ENCODE measurements around the gene ICA1. TPM values are rescaled to one million over a fixed set of nuclear protein-coding genes. Genes with fewer than 3 reads are reported as not detected.

The ICA1 gene
- polyA plus RNA-seq, 1 experiment = not detected

- no peak for DNase-seq (ENCODE audit: low read depth, low spot score)
- no peak for TF ChIP-seq CTCF (IDR thresholded peaks at IDR 0.05; ENCODE audit: low read depth, low read length)
- H3K9me3 ChIP-seq (ENCODE audit: control insufficient read depth, insufficient read depth, low read length) = no peaks in the 10 kb centered on the region
- H3K27me3 ChIP-seq (ENCODE audit: control insufficient read depth, insufficient read depth, low read length) = no peaks in the 10 kb centered on the region
- H3K4me3 ChIP-seq (ENCODE audit: low read depth, low read length) = no peak overlapping the region
- CTCF ChIA-PET = no interaction called here
- POLR2A ChIA-PET = no interaction called here
- H3K27ac ChIP-seq (ENCODE audit: low read depth, low read length) = no peak overlapping the region
Measured at GRCh38 chr7:8082762-8083161, 179.2 kb downstream of the ICA1 start.

GRCh38 chr7:8078418-8078817 lies 183.5 kb downstream of the ICA1 start:
- Histone ChIP-seq H3K4me3 (ENCODE audit: low read depth, low read length) (no peak overlapping the region), H3K27ac (ENCODE audit: low read depth, low read length) (no peak overlapping the region), H3K9me3 (ENCODE audit: control insufficient read depth, insufficient read depth, low read length) (no peaks in the 10 kb centered on the region), H3K27me3 (ENCODE audit: control insufficient read depth, insufficient read depth, low read length) (no peaks in the 10 kb centered on the region)
- ChIA-PET CTCF (no interaction called here), POLR2A (no interaction called here)
- DNase-seq (ENCODE audit: low read depth, low spot score) = no peak
- no peak for TF ChIP-seq CTCF (IDR thresholded peaks at IDR 0.05; ENCODE audit: low read depth, low read length)

- Histone ChIP-seq H3K9me3 (ENCODE audit: control insufficient read depth, insufficient read depth, low read length) (no peaks in the 10 kb centered on the region), H3K27ac (ENCODE audit: low read depth, low read length) (no peak overlapping the region), H3K4me3 (ENCODE audit: low read depth, low read length) (no peak overlapping the region), H3K27me3 (ENCODE audit: control insufficient read depth, insufficient read depth, low read length) (no peaks in the 10 kb centered on the region)
- no peak for TF ChIP-seq CTCF (IDR thresholded peaks at IDR 0.05; ENCODE audit: low read depth, low read length)
- ChIA-PET CTCF (interaction anchor here (1.1 kb wide), 1 partner anchor 313 kb away, joined by 3 read pairs; no protein-coding TSS in a partner anchor), POLR2A (no interaction called here)
- DNase-seq (ENCODE audit: low read depth, low spot score) = no peak
Measured at GRCh38 chr7:8070451-8071180, 191.4 kb downstream of the ICA1 start.

- H3K9me3 ChIP-seq (ENCODE audit: control insufficient read depth, insufficient read depth, low read length) = peaks cover 2% of the 10 kb centered on the region; the same call in 1 of the 2 replicates
- H3K4me3 ChIP-seq (ENCODE audit: low read depth, low read length) = no peak overlapping the region
- no peak overlapping the region for H3K27ac ChIP-seq (ENCODE audit: low read depth, low read length)
- DNase-seq (ENCODE audit: low read depth, low spot score) = no peak
- ChIA-PET CTCF (interaction anchor here (0.7 kb wide), 1 partner anchor 474 kb away, joined by 3 read pairs; no protein-coding TSS in a partner anchor), POLR2A (no interaction called here)
- TF ChIP-seq CTCF (IDR thresholded peaks at IDR 0.05; ENCODE audit: low read depth, low read length) = no peak
- H3K27me3 ChIP-seq (ENCODE audit: control insufficient read depth, insufficient read depth, low read length) = no peaks in the 10 kb centered on the region
Measured at GRCh38 chr7:8068892-8069686, 192.9 kb downstream of the ICA1 start.

- TF ChIP-seq CTCF (IDR thresholded peaks at IDR 0.05; ENCODE audit: low read depth, low read length) = no peak
- ChIA-PET POLR2A (no interaction called here), CTCF (no interaction called here)
- DNase-seq (ENCODE audit: low read depth, low spot score) = peak; percentile 30
- peaks cover 2% of the 10 kb centered on the region; the same call in 1 of the 2 replicates for H3K9me3 ChIP-seq (ENCODE audit: control insufficient read depth, insufficient read depth, low read length)
- no peaks in the 10 kb centered on the region for H3K27me3 ChIP-seq (ENCODE audit: control insufficient read depth, insufficient read depth, low read length)
- no peak overlapping the region for H3K4me3 ChIP-seq (ENCODE audit: low read depth, low read length)
- H3K27ac ChIP-seq (ENCODE audit: low read depth, low read length) = peak overlapping the region; percentile 58
Measured at GRCh38 chr7:8065356-8065813, 196.6 kb downstream of the ICA1 start.
